ENCODE measurements around the gene TMEM132D.

GRCh38 chr12:129617849-129618248 lies 286.0 kb downstream of the TMEM132D start:
- TF ChIP-seq CTCF (conservative IDR thresholded peaks at IDR 0.05; ENCODE audit: low read depth, low read length) (no peak), EZH2 (IDR thresholded peaks at IDR 0.05; ENCODE audit: borderline replicate concordance, low read depth, low read length, poor library complexity, severe bottlenecking) (no peak)
